Measurements from ENCODE around the gene SIL1. TPM values are rescaled to one million over a fixed set of nuclear protein-coding genes. Genes with fewer than 3 reads are reported as not detected.
A peak's percentile ranks its signal among the peaks of the same experiment; 100 is the strongest.
"Not testable (repeated sequence)": the region's sequence is repeated elsewhere in the genome, so short reads cannot be mapped to it uniquely, and the experiment has no call there.

SIL1 gene
- total RNA-seq, 2 donors from 2014 or later, result 41.4 to 42.5 TPM

- intact Hi-C loops (cut with DNase I), result no loop called here
- ATAC-seq (no peak), DNase-seq (no peak)
Observed at GRCh38 chr5:139207297-139208000, 9.3 kb upstream of the SIL1 start.

GRCh38 chr5:139205586-139205985 lies 7.4 kb upstream of the SIL1 start:
- ATAC-seq, result no peak
- no peak for DNase-seq
- intact Hi-C loops (cut with DNase I), result no loop called here

- intact Hi-C loops (cut with DNase I), result no loop called here
- no peak for ATAC-seq
- DNase-seq, result no peak
Observed at GRCh38 chr5:139205124-139205523, 7.0 kb upstream of the SIL1 start.

GRCh38 chr5:139204196-139204595 lies 6.0 kb upstream of the SIL1 start:
- intact Hi-C loops (cut with DNase I), result no loop called here
- peak in 1 of 2 donors; percentile 32 for ATAC-seq
- DNase-seq, result no peak

GRCh38 chr5:139199321-139199720 lies 1.2 kb upstream of the SIL1 start:
- ATAC-seq (no peak), DNase-seq (no peak)
- intact Hi-C loops (cut with DNase I), result no loop called here

GRCh38 chr5:139196296-139196956 lies 1.7 kb downstream of the SIL1 start:
- no peak for ATAC-seq
- intact Hi-C loops (cut with DNase I), result no loop called here
- no peak for DNase-seq

- intact Hi-C loops (cut with DNase I), result no loop called here
- ATAC-seq (no peak), DNase-seq (no peak)
Observed at GRCh38 chr5:139194486-139194885, 3.7 kb downstream of the SIL1 start.

DNA sequence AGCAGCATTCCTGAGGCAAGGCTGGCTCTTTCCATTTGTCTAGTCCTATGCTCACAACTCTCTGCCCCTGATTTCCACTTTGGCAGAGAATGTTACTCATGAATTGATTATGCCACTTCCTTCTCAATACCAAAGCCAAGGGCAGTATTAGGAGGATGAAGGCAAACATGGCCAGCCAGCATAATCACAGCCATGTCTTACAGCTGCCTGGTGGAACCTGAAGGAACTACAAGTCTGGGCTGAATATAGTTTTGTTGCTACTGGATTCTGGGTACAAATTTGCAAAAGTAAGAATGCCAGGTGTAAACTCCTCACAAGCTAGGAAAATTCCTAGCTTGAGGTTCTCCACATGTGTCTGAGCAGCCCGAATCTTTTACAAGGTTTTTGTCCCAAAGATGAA lies 4.2 kb downstream of the SIL1 start:
- DNase-seq (no peak), ATAC-seq (no peak)
- intact Hi-C loops (cut with DNase I), result no loop called here

DNA sequence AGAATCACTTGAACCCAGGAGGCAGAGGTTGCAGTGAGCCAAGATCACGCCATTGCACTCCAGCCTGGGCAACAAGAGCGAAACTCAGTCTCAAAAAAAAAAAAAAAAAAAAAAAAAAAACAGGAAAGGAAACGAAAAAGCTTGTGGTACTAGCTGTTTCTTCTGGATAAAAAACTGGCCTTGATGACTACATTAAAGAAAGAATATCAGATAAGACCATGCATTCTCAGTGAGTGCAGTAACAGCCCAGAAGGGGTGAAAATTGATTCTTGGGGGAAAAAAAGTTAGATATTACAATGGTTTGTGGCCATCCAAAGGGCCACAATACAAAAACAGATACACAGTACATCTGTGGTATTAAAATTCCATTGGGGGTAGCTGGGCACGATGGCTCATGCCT lies 5.3 kb downstream of the SIL1 start:
- ATAC-seq; DNase-seq; intact Hi-C loops (cut with DNase I): not testable (repeated sequence)

DNA sequence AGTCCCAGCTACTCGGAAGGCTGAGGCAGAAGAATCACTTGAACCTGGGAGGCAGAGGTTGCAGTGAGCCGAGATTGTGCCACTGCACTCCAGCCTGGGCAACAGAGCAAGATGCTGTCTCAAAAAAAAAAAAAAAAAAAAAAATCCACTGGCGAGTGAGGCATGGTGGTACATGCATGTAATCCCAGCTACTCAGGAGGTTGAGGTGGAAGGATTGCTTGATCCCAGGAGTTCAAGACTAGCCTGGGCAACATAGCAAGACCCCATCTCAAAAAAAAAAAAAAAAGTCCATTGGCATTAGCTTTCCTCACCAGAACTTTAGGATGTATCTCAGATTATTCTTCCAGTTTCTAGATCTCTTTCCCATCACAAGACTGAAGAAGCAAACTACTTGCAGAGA lies 6.2 kb downstream of the SIL1 start:
- intact Hi-C loops (cut with DNase I); ATAC-seq; DNase-seq: not testable (repeated sequence)

DNA sequence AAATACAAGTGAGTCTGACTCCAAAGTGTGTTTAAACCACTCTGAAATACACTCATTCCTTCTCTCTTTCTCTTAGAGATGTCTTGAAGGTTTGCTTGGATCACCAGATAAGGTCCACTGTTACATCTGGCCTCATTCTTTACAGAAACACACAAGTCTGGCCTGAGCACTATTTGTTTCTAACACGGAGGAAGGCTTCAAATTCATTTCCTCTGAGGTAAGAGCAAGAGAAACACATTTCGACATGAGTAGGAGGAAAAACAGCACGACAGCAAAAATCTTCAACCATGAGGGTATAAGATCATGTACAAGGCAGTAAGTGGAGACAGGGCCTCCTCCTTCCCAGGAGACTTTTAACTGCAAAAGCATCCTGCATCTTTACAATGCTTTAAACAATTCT lies 8.0 kb downstream of the SIL1 start:
- no peak for DNase-seq
- ATAC-seq, result peak in 1 of 2 donors; percentile 69
- intact Hi-C loops (cut with DNase I), result no loop called here

DNA sequence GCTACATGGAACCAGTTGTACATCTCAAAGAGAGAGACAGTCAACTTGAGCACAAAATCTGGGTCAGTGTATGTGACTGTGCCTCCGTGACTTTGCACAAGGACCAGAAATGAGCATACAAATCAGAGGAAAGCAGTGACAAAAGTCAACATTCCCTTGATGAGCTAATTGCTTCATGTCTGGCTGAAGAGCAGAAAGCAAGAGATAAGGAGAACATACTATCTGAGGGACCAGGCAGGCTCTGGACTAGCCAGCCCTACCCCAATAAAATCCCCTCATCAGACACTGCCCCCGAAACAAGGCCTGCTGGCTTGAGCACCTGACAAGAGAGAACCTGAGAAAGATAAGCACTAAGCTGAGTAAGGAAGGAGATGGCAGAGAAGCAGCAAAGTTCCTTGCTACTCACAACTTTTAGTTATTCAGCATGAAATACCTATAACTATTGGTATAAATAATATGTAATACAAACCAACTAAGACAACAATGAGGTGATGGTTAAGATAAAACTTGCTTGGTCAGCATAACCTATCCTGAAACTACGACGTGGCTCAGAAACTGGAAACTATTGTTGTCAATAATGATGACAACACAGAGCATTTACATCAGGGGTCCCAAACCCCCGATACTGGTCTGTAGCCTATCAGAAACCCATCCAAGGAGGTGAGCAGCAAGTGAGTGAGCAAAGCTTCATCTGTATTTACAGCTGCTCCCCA lies 9.5 kb downstream of the SIL1 start:
- intact Hi-C loops (cut with DNase I), result no loop called here
- no peak for DNase-seq
- ATAC-seq, result peak in 1 of 2 donors; percentile 20

DNA sequence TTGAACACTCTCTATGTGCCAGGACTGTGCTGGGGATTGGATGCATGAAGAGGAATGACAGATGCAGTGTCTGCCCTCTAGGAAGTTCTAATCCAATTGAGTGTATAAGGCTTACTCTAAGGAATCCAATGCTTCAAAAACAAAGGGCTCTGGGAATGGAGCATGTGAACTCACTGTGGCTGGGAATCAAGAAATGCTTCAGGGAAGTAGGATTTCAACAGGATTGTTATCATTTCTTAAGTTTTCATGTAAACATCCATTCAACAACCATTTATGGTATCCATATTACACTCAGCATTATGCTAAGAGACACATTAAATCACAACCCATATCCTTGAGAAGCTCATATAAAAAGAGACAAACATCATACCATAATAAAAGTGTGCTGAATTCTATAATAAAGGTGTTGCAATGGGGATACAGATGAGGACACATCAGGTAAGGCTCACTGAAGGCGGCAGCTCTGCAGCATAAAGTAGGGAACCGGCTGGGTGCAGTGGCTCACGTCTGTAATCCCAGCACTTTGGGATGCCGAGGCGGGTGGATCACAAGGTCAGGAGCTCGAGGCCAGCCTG lies 11.3 kb downstream of the SIL1 start:
- ATAC-seq, result no peak
- intact Hi-C loops (cut with DNase I), result no loop called here
- DNase-seq, result no peak

DNA sequence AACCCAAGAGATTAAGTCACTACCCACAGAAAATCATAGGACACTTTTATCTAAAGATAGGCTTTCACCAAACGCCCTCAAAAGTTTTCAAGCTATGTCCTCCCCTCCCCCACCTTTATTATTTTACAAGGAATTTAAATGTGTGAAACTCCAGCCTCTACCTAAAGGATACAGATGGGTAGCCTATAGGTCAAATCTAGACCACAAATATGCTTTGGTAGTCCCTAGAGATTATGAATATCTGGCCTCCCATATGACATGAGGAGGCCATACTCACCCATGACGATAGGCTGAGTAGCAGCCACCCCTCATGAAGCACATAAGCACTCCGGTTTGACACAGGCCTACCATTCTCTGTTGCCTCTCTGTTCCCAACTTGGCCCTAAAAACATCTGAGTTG lies 11.9 kb downstream of the SIL1 start:
- no peak for ATAC-seq
- DNase-seq, result no peak
- intact Hi-C loops (cut with DNase I), result no loop called here

DNA sequence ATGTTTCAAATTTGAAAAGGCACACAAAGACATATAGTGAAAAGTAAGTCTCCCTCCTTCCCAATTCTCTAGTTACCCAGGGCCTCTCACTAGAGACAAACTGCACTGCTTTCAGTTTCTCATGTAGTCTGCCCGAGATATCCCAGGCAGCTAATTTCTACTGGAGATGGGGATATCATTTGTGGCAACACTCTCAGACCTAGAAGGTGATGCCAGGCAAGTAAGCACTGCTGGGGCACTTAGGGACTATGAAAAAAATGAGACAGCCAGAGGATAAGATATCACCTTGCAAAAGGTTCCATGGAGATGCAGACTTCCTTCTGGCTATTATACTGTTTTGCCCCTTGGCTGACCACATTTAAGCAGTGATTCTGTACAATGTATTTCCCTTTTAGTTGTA lies 12.6 kb downstream of the SIL1 start:
- intact Hi-C loops (cut with DNase I), result no loop called here
- ATAC-seq (no peak), DNase-seq (no peak)

GRCh38 chr5:139183502-139183901 lies 14.7 kb downstream of the SIL1 start:
- DNase-seq (no peak), ATAC-seq (no peak)
- intact Hi-C loops (cut with DNase I), result no loop called here

GRCh38 chr5:139182528-139183296 lies 15.5 kb downstream of the SIL1 start:
- intact Hi-C loops (cut with DNase I), result no loop called here
- no peak for ATAC-seq
- DNase-seq, result no peak

GRCh38 chr5:139181835-139182452 lies 16.2 kb downstream of the SIL1 start:
- ATAC-seq (peak in 1 of 2 donors; percentile 28), DNase-seq (peak; percentile 31)
- intact Hi-C loops (cut with DNase I), result no loop called here

GRCh38 chr5:139181322-139181730 lies 16.8 kb downstream of the SIL1 start:
- DNase-seq, result no peak
- intact Hi-C loops (cut with DNase I), result no loop called here
- ATAC-seq, result peak; percentile 18 to 43

Measured in left cardiac atrium (tissue), 4 donors.